Osteoblast (primary cell): ENCODE results near the gene FBN2. TPM values are rescaled to one million over a fixed set of nuclear protein-coding genes. Genes with fewer than 3 reads are reported as not detected.

ENCODE experiments used
- DNase-seq: peaks from one replicate; pipeline ENCODE4 v3.0.0; 2011; ENCODE audit warnings: low spot score, mixed read lengths; ENCODE audit not compliant: insufficient read length; ENCODE audit errors: missing footprints
- H2AFZ ChIP-seq: 2 replicates; pipeline ENCODE4 v1.6.0; 2011; ENCODE audit warnings: mild to moderate bottlenecking, low read length
- H3K27ac ChIP-seq: 2 replicates; pipeline ENCODE4 v1.5.1; 2011; ENCODE audit warnings: mild to moderate bottlenecking, low read depth, low read length, moderate library complexity
- H3K27me3 ChIP-seq: 2 replicates; pipeline ENCODE4 v1.6.0; 2012; ENCODE audit warnings: mild to moderate bottlenecking, control low read depth, inconsistent platforms, low read length, moderate library complexity; ENCODE audit not compliant: insufficient read depth
- H3K36me3 ChIP-seq: 2 replicates; pipeline ENCODE4 v1.5.1; 2011; ENCODE audit warnings: mild to moderate bottlenecking, low read length, control low read depth, moderate library complexity; ENCODE audit not compliant: insufficient read depth
- H3K4me1 ChIP-seq: 2 replicates; pipeline ENCODE4 v1.5.1; 2011; ENCODE audit warnings: mild to moderate bottlenecking, low read length, control low read depth, moderate library complexity; ENCODE audit not compliant: insufficient read depth
- H3K4me2 ChIP-seq: 2 replicates; pipeline ENCODE4 v1.6.0; 2011; ENCODE audit warnings: mild to moderate bottlenecking, low read length; ENCODE audit not compliant: insufficient read depth
- H3K4me3 ChIP-seq: fragments of 200-600 bp; sonication (generic); 3 replicates; pipeline ENCODE4 v1.5.1; 2012; ENCODE audit warnings: mild to moderate bottlenecking, low read length, inconsistent platforms; ENCODE audit not compliant: insufficient read depth
- H3K79me2 ChIP-seq: 2 replicates; pipeline ENCODE4 v1.6.0; 2012; ENCODE audit warnings: mild to moderate bottlenecking, low read length, control low read depth, inconsistent platforms; ENCODE audit not compliant: insufficient read depth
- H3K9me3 ChIP-seq: 2 replicates; pipeline ENCODE4 v1.5.1; 2011; ENCODE audit warnings: low read depth, low read length, control low read depth
- H4K20me1 ChIP-seq: 2 replicates; pipeline ENCODE4 v1.6.0; 2012; ENCODE audit warnings: mild to moderate bottlenecking, low read length, control low read depth; ENCODE audit not compliant: insufficient read depth
- CTCF ChIP-seq: IDR thresholded peaks from 2 replicates; pipeline ENCODE4 v1.5.1; 2011; ENCODE audit warnings: mild to moderate bottlenecking, low read depth, low read length, moderate library complexity; ENCODE audit errors: extremely low read depth
- total RNA-seq: library from RNA; depleted of rRNA; stranded (reverse); fragments of >200 nt; gene quantifications from 2 replicates; pipeline ENCODE4 v1.2.3, GENCODE V29; 2012

FBN2 gene
- total RNA-seq, 1 donor: 16.6 TPM

- no peaks in the 10 kb centered on the region for H3K79me2 ChIP-seq
- H3K27ac ChIP-seq: no peak overlapping the region
- H3K4me1 ChIP-seq: no peaks in the 10 kb centered on the region
- no peaks in the 10 kb centered on the region for H4K20me1 ChIP-seq
- H3K36me3 ChIP-seq: no peaks in the 10 kb centered on the region
- no peak overlapping the region for H2AFZ ChIP-seq
- H3K27me3 ChIP-seq: no peaks in the 10 kb centered on the region
- DNase-seq: no peak
- H3K4me3 ChIP-seq: no peak overlapping the region
- TF ChIP-seq CTCF: no peak
- H3K9me3 ChIP-seq: no peaks in the 10 kb centered on the region
- H3K4me2 ChIP-seq: no peak overlapping the region
These were observed 198.5 kb downstream of the FBN2 start for GRCh38 chr5:128339585-128339984.

- H3K4me3 ChIP-seq: no peak overlapping the region
These were observed 199.4 kb downstream of the FBN2 start for GRCh38 chr5:128338649-128339048.

DNA sequence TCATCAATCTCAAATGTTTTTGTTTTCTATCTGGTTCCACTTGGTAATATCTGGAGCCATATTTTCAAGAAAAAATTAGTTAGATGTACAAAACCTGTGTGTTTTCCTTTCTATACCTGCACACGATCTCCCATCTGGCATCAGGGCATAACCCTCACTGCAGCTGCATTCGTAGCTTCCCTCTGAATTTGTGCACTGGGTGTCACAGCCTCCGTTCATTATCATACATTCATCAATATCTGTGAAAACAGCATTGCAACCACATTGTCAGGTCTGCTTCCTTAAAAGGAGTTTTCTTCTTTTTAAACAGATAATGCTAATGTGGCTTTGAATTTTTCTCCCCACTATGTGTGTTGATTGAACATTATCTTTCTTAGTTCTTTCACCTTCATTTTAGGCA, 202.7 kb downstream of the FBN2 start:
- DNase-seq: no peak
- no peak overlapping the region for H3K4me2 ChIP-seq
- H3K4me3 ChIP-seq: no peak overlapping the region
- no peaks in the 10 kb centered on the region for H3K36me3 ChIP-seq
- no peaks in the 10 kb centered on the region for H3K79me2 ChIP-seq
- H3K27ac ChIP-seq: no peak overlapping the region
- H2AFZ ChIP-seq: no peak overlapping the region
- no peaks in the 10 kb centered on the region for H3K4me1 ChIP-seq
- no peaks in the 10 kb centered on the region for H4K20me1 ChIP-seq
- H3K9me3 ChIP-seq: peaks cover 2% of the 10 kb centered on the region
- no peaks in the 10 kb centered on the region for H3K27me3 ChIP-seq
- TF ChIP-seq CTCF: no peak

More at GRCh38 chr5:128338649-128339048, 199.4 kb downstream of the FBN2 start:
- Histone ChIP-seq H3K27ac (no peak overlapping the region), H3K4me1 (no peaks in the 10 kb centered on the region), H4K20me1 (no peaks in the 10 kb centered on the region), H3K27me3 (no peaks in the 10 kb centered on the region), H3K4me2 (no peak overlapping the region), H2AFZ (no peak overlapping the region), H3K79me2 (no peaks in the 10 kb centered on the region), H3K9me3 (no peaks in the 10 kb centered on the region), H3K36me3 (no peaks in the 10 kb centered on the region)
- TF ChIP-seq CTCF: no peak
- no peak for DNase-seq

- Histone ChIP-seq H3K79me2 (no peaks in the 10 kb centered on the region), H3K9me3 (peaks cover 2% of the 10 kb centered on the region), H3K27ac (no peak overlapping the region), H4K20me1 (no peaks in the 10 kb centered on the region), H3K4me1 (no peaks in the 10 kb centered on the region), H3K4me3 (no peak overlapping the region), H2AFZ (no peak overlapping the region), H3K4me2 (no peak overlapping the region), H3K27me3 (no peaks in the 10 kb centered on the region), H3K36me3 (no peaks in the 10 kb centered on the region)
- no peak for TF ChIP-seq CTCF
- DNase-seq: no peak
These were observed 203.9 kb downstream of the FBN2 start for GRCh38 chr5:128334010-128334716.
